HG03135 (cell line): Measurements from ENCODE around the gene SGK2.

Experiments used
- ATAC-seq: cut with Tn5 transposase; IDR thresholded peaks from one replicate; pipeline ENCODE4 v1.9.1; 2021; ENCODE audit warnings: mild to moderate bottlenecking, moderate library complexity; ENCODE audit not compliant: unreplicated experiment

Gene SGK2

GRCh38 chr20:43535370-43536004 is 23.3 kb upstream of the SGK2 start:
- no peak for ATAC-seq

GRCh38 chr20:43536041-43536816 is 22.6 kb upstream of the SGK2 start:
- ATAC-seq = no peak

GRCh38 chr20:43536817-43537440 is 21.9 kb upstream of the SGK2 start:
- no peak for ATAC-seq

GRCh38 chr20:43537921-43538877 is 20.6 kb upstream of the SGK2 start:
- ATAC-seq = no peak

GRCh38 chr20:43538878-43539700 is 19.7 kb upstream of the SGK2 start:
- no peak for ATAC-seq

- ATAC-seq = no peak
Measured at GRCh38 chr20:43539975-43540672, 18.7 kb upstream of the SGK2 start.

GRCh38 chr20:43540673-43541060 is 18.2 kb upstream of the SGK2 start:
- ATAC-seq = no peak

- ATAC-seq = no peak
Measured at GRCh38 chr20:43541214-43541613, 17.6 kb upstream of the SGK2 start.

GRCh38 chr20:43542161-43542560 is 16.7 kb upstream of the SGK2 start:
- no peak for ATAC-seq

- no peak for ATAC-seq
Measured at GRCh38 chr20:43542674-43543073, 16.2 kb upstream of the SGK2 start.

- no peak for ATAC-seq
Measured at GRCh38 chr20:43543138-43543537, 15.7 kb upstream of the SGK2 start.

GRCh38 chr20:43544501-43544900 is 14.3 kb upstream of the SGK2 start:
- ATAC-seq = no peak

- ATAC-seq = no peak
Measured at GRCh38 chr20:43545837-43546578, 12.8 kb upstream of the SGK2 start.

- no peak for ATAC-seq
Measured at GRCh38 chr20:43548273-43548880, 10.4 kb upstream of the SGK2 start.

- ATAC-seq = no peak
Measured at GRCh38 chr20:43549416-43550065, 9.3 kb upstream of the SGK2 start.

GRCh38 chr20:43550456-43550855 is 8.4 kb upstream of the SGK2 start:
- no peak for ATAC-seq

GRCh38 chr20:43554369-43554768 is 4.5 kb upstream of the SGK2 start:
- ATAC-seq = no peak
